Measurements from ENCODE around the gene CPN2. TPM values are rescaled to one million over a fixed set of nuclear protein-coding genes. Genes with fewer than 3 reads are reported as not detected.

The CPN2 gene, protein sequence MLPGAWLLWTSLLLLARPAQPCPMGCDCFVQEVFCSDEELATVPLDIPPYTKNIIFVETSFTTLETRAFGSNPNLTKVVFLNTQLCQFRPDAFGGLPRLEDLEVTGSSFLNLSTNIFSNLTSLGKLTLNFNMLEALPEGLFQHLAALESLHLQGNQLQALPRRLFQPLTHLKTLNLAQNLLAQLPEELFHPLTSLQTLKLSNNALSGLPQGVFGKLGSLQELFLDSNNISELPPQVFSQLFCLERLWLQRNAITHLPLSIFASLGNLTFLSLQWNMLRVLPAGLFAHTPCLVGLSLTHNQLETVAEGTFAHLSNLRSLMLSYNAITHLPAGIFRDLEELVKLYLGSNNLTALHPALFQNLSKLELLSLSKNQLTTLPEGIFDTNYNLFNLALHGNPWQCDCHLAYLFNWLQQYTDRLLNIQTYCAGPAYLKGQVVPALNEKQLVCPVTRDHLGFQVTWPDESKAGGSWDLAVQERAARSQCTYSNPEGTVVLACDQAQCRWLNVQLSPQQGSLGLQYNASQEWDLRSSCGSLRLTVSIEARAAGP
- 1 to 10 TPM in 1 of 4 donors, not detected in 3; 2.0 TPM for polyA plus RNA-seq
- long read RNA-seq, donor 1 = 0 reads
- long read RNA-seq, donor 2 = 0 reads
- long read RNA-seq, donor 3 = 0 reads
- long read RNA-seq, donor 4 = 0 reads
- long read RNA-seq, donor 5 = 0 reads
- long read RNA-seq, donor 6 = 0 reads
- long read RNA-seq, donor 7 = 0 reads
- long read RNA-seq, donor 8 = 0 reads
- long read RNA-seq, donor 9 = 0 reads
- long read RNA-seq, donor 10 = 0 reads

DNA sequence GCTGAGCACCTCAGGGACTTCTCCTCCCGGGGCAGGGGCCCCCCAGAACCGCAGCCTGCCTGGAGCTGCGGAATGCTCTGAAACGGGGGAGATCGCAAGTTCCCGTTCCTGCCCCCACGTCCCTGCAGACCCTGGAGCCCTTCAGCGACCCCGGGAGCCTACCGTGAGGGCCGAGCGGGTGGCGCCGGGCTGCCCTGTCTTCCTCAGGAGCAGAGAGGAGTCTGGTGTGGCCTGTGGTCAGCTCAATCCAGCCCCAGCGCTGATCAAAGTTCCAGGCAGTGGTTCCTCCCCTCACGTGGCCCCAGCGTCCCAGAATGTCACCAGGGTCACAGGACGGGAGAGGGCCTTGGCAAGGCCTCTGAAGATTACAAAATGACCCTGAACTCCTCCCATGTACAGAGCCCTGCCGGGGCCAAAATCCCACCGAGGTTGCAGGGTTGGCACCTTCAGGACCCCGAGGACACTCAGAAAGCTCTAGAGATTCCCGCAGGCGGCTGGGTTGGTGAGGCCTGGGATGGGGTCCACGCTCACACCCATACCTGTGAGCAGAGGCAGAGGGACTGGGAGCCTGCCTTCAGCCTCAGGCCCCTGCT lies at the start of gene CPN2:
Gene CPN2, minus strand, starts transcription at position 249 of the 593 bp plus-strand sequence. CDS start 8,626 bp downstream, outside the sequence.
- no peak for DNase-seq
- 85 to 91% (median 86%) methylated on average over 21 to 24 of the region's 24 CpGs for WGBS, 3 donors

DNA sequence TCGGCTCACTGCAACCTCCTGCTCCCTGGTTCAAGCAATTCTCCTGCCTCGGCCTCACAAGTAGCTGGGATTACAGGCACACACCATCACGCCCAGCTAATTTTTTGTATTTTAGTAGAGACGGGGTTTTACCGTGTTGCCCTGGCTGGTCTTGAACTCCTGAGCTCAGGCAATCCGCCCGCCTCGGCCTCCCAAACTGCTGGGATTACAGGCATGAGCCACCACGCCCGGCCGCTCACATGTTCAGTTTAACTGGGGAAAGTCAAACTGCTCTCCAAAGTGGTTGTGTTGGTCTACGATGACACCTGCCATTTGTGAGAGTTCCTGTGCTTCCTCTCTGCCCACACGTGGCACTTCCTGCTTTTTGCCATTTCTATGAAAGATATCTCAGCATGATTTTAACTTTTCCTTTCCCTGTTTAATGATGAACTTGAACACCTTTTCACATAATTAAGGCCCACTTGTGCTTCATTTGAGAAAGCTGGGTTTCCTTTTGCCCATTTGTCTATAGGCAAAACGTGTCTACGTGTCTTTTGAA lies 48.8 kb upstream of the CPN2 start:
- DNase-seq = no peak
- Histone ChIP-seq H3K27ac (ENCODE audit: low read depth in 1 of 3, low read length in 2 of 3) (no peak overlapping the region), H3K9me3 (ENCODE audit: control insufficient read depth in 2 of 2, insufficient read depth in 1 of 2, low read depth in 1 of 2, low read length in 1 of 2) (peaks cover 0 to 8% of the 10 kb centered on the region in 2 donors), H3K4me3 (ENCODE audit: low read depth in 1 of 3, low read length in 3 of 3) (no peak overlapping the region), H3K36me3 (ENCODE audit: control insufficient read depth in 3 of 3, insufficient read depth in 2 of 3, low read depth in 1 of 3, low read length in 3 of 3) (no peaks in the 10 kb centered on the region), H3K27me3 (ENCODE audit: control insufficient read depth in 3 of 3, insufficient read depth in 3 of 3, low read length in 3 of 3) (peaks cover 0 to 28% (median 0%) of the 10 kb centered on the region in 3 donors), H3K4me1 (ENCODE audit: control insufficient read depth in 3 of 3, insufficient read depth in 2 of 3, low read depth in 1 of 3, low read length in 2 of 3) (peaks cover 0 to 31% (median 3%) of the 10 kb centered on the region in 3 donors)
- WGBS, 3 donors = 82 to 87% (median 84%) methylated on average over 15 of the region's 15 CpGs
- FAIRE-seq = no peak

More for the DNA sequence above, at the start of gene CPN2:
- no peak for FAIRE-seq
- H3K27ac ChIP-seq (ENCODE audit: low read depth in 1 of 3, low read length in 2 of 3) = no peak within 1 kb of the TSS
- H3K27me3 ChIP-seq (ENCODE audit: control insufficient read depth in 3 of 3, insufficient read depth in 3 of 3, low read length in 3 of 3) = no peaks in the 10 kb centered on the region
- no peak within 1 kb of the TSS for H3K4me3 ChIP-seq (ENCODE audit: low read depth in 1 of 3, low read length in 3 of 3)
- H3K9me3 ChIP-seq (ENCODE audit: control insufficient read depth in 2 of 2, insufficient read depth in 1 of 2, low read depth in 1 of 2, low read length in 1 of 2) = no peaks in the 10 kb centered on the region
- H3K36me3 ChIP-seq (ENCODE audit: control insufficient read depth in 3 of 3, insufficient read depth in 2 of 3, low read depth in 1 of 3, low read length in 3 of 3) = no peaks in the 10 kb centered on the region
- no peaks in the 10 kb centered on the region for H3K4me1 ChIP-seq (ENCODE audit: control insufficient read depth in 3 of 3, insufficient read depth in 2 of 3, low read depth in 1 of 3, low read length in 2 of 3)

DNA sequence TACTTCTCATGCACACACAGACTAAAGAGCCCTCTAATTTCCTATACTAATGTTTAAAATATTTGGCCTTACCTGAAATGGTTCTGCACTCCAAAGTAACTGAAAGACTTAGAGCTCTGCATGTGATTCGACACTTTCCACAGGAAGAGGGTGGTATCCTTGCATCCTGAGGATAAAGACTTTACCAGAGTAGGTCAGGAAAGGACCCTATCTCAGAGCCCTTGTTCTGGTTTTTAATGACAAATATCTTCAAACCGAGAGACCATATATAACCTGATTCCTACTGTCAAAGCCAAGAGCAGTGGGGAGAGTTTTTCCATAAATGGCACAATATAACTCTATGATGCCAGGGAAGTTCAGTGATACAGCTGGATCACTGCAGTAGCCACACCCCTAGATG lies 48.0 kb upstream of the CPN2 start, which contains the start of gene GP5:
Gene GP5, minus strand, starts transcription at position 101 of the 400 bp plus-strand sequence. CDS start 984 bp downstream, outside the sequence.
- FAIRE-seq (no peak), DNase-seq (no peak)
- Histone ChIP-seq H3K4me3 (ENCODE audit: low read depth in 1 of 3, low read length in 3 of 3) (peak within 1 kb of the TSS in 1 of 3 donors; percentile 5), H3K36me3 (ENCODE audit: control insufficient read depth in 3 of 3, insufficient read depth in 2 of 3, low read depth in 1 of 3, low read length in 3 of 3) (no peaks in the 10 kb centered on the region), H3K9me3 (ENCODE audit: control insufficient read depth in 2 of 2, insufficient read depth in 1 of 2, low read depth in 1 of 2, low read length in 1 of 2) (peaks cover 0 to 8% of the 10 kb centered on the region in 2 donors), H3K27me3 (ENCODE audit: control insufficient read depth in 3 of 3, insufficient read depth in 3 of 3, low read length in 3 of 3) (peaks cover 0 to 28% (median 0%) of the 10 kb centered on the region in 3 donors), H3K27ac (ENCODE audit: low read depth in 1 of 3, low read length in 2 of 3) (no peak within 1 kb of the TSS), H3K4me1 (ENCODE audit: control insufficient read depth in 3 of 3, insufficient read depth in 2 of 3, low read depth in 1 of 3, low read length in 2 of 3) (peaks cover 0 to 35% (median 3%) of the 10 kb centered on the region in 3 donors)
- WGBS, 3 donors = 71 to 83% (median 72%) methylated on average over 2 of the region's 2 CpGs

DNA sequence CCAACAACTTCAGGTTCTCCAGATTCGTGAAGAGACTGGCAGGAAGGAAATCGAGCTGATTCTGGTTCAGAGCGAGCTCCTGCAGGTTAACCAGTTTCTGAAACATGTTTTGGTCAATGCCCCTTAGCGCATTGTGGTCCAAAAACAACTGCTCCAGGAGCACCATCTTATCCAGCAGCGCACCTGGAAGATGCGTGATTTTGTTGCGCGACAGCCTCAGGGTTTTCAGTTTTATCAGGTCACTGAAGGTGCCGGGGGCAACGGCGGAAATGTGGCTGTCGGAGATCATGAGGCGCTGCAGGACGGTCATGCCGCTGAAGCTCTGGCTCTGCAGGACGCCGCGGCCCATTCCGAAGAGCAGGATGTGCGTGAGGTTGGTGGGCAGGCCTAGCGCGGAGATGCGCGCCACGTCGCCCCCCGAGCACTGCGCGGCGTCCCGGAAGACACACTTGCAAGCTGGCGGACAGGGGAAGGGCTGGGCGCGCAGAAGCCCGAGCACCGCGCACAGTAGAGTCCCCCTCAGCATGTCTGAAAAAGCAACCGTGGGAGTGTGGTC lies 46.7 kb upstream of the CPN2 start:
- FAIRE-seq (no peak), DNase-seq (peak in 1 of 2 donors; percentile 23)
- Histone ChIP-seq H3K36me3 (ENCODE audit: control insufficient read depth in 3 of 3, insufficient read depth in 2 of 3, low read depth in 1 of 3, low read length in 3 of 3) (no peaks in the 10 kb centered on the region), H3K4me1 (ENCODE audit: control insufficient read depth in 3 of 3, insufficient read depth in 2 of 3, low read depth in 1 of 3, low read length in 2 of 3) (peaks cover 0 to 35% (median 3%) of the 10 kb centered on the region in 3 donors), H3K9me3 (ENCODE audit: control insufficient read depth in 2 of 2, insufficient read depth in 1 of 2, low read depth in 1 of 2, low read length in 1 of 2) (peaks cover 0 to 8% of the 10 kb centered on the region in 2 donors), H3K27me3 (ENCODE audit: control insufficient read depth in 3 of 3, insufficient read depth in 3 of 3, low read length in 3 of 3) (peaks cover 0 to 28% (median 0%) of the 10 kb centered on the region in 3 donors), H3K27ac (ENCODE audit: low read depth in 1 of 3, low read length in 2 of 3) (no peak overlapping the region), H3K4me3 (ENCODE audit: low read depth in 1 of 3, low read length in 3 of 3) (peak overlapping the region in 1 of 3 donors; percentile 5)
- WGBS, 3 donors = 32 to 63% (median 45%) methylated on average over 38 of the region's 38 CpGs

DNA sequence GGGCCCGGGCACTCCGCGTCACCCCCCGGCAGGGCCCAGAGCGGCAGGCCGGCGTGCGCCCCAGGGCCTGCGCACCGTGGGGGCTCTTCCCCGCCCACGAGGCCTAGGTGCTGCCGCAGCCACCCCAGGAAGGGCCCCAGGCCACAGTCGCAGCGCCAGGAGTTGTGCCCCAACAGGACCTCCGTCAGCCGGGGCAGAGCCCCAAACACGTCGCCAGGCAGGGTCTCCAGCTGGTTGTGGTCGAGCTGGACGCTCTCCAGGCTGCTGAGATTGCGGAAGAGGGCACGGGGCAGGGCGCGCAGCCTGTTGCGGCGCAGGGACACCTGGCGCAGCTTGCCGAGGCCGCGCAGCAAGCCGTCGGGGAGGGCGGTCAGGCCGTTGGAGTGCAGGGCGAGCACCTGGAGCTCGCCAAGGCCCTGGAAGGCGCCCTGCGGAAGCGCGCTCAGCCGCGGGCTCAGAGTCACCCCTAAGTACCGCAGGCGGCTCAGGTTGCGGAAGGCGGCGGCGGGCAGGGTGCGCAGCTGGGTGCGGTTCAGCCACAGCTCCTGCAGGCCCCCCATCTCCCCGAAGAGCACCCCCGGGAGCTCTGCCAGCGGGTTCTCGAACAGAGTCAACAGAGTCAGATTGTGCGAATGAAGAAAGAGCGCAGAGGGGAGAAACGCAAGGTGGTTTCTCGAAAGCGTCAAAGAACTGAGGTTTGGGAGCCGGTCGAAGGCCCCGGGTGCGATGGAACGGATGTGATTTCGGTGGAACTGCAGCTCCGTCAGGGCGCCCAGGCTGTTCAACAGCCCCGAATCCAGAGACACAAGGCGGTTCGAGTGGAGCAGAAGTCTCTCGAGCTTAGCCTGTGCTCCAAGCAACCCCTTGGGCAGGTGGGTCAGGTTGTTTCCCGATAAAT lies 46.0 kb upstream of the CPN2 start:
- whole genome bisulfite sequencing, 3 donors = 50 to 82% (median 59%) methylated on average over 63 to 73 of the region's 73 CpGs
- DNase-seq = peak in 1 of 2 donors; percentile 36
- H3K4me3 ChIP-seq (ENCODE audit: low read depth in 1 of 3, low read length in 3 of 3) = peak overlapping the region in 1 of 3 donors; percentile 5

DNA sequence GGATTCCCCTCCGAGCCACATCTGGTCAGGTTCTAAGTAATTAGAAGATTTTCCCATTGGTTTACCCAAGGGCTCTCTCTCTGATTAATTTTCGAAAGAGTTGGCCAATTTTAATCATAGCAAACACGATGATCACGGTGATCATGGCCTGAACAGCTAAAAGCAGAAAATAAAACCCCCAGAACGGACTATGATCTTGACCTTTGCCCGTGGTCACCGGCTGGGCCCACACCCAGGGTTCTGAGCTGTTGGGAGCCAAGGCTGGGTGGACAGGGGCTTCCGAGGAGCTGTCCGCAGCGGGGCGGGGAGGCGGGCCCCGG lies 45.4 kb upstream of the CPN2 start:
- H3K27ac ChIP-seq (ENCODE audit: low read depth in 1 of 3, low read length in 2 of 3) = peak overlapping the region in 2 of 3 donors; percentile 26 to 72
- 25 to 68% (median 49%) methylated on average over 13 of the region's 13 CpGs for WGBS, 3 donors
- peaks cover 0 to 8% of the 10 kb centered on the region in 2 donors for H3K9me3 ChIP-seq (ENCODE audit: control insufficient read depth in 2 of 2, insufficient read depth in 1 of 2, low read depth in 1 of 2, low read length in 1 of 2)
- no peaks in the 10 kb centered on the region for H3K36me3 ChIP-seq (ENCODE audit: control insufficient read depth in 3 of 3, insufficient read depth in 2 of 3, low read depth in 1 of 3, low read length in 3 of 3)
- FAIRE-seq = no peak
- H3K4me3 ChIP-seq (ENCODE audit: low read depth in 1 of 3, low read length in 3 of 3) = no peak overlapping the region
- DNase-seq = peak in 1 of 2 donors; percentile 57
- H3K27me3 ChIP-seq (ENCODE audit: control insufficient read depth in 3 of 3, insufficient read depth in 3 of 3, low read length in 3 of 3) = peaks cover 0 to 28% (median 0%) of the 10 kb centered on the region in 3 donors
- H3K4me1 ChIP-seq (ENCODE audit: control insufficient read depth in 3 of 3, insufficient read depth in 2 of 3, low read depth in 1 of 3, low read length in 2 of 3) = peaks cover 0 to 35% (median 3%) of the 10 kb centered on the region in 3 donors

More for the DNA sequence above, 46.0 kb upstream of the CPN2 start:
- H3K36me3 ChIP-seq (ENCODE audit: control insufficient read depth in 3 of 3, insufficient read depth in 2 of 3, low read depth in 1 of 3, low read length in 3 of 3) = no peaks in the 10 kb centered on the region
- H3K9me3 ChIP-seq (ENCODE audit: control insufficient read depth in 2 of 2, insufficient read depth in 1 of 2, low read depth in 1 of 2, low read length in 1 of 2) = peaks cover 0 to 8% of the 10 kb centered on the region in 2 donors
- H3K27ac ChIP-seq (ENCODE audit: low read depth in 1 of 3, low read length in 2 of 3) = peak overlapping the region in 1 of 3 donors; percentile 26
- H3K4me1 ChIP-seq (ENCODE audit: control insufficient read depth in 3 of 3, insufficient read depth in 2 of 3, low read depth in 1 of 3, low read length in 2 of 3) = peaks cover 0 to 35% (median 3%) of the 10 kb centered on the region in 3 donors
- FAIRE-seq = no peak
- H3K27me3 ChIP-seq (ENCODE audit: control insufficient read depth in 3 of 3, insufficient read depth in 3 of 3, low read length in 3 of 3) = peaks cover 0 to 28% (median 0%) of the 10 kb centered on the region in 3 donors

DNA sequence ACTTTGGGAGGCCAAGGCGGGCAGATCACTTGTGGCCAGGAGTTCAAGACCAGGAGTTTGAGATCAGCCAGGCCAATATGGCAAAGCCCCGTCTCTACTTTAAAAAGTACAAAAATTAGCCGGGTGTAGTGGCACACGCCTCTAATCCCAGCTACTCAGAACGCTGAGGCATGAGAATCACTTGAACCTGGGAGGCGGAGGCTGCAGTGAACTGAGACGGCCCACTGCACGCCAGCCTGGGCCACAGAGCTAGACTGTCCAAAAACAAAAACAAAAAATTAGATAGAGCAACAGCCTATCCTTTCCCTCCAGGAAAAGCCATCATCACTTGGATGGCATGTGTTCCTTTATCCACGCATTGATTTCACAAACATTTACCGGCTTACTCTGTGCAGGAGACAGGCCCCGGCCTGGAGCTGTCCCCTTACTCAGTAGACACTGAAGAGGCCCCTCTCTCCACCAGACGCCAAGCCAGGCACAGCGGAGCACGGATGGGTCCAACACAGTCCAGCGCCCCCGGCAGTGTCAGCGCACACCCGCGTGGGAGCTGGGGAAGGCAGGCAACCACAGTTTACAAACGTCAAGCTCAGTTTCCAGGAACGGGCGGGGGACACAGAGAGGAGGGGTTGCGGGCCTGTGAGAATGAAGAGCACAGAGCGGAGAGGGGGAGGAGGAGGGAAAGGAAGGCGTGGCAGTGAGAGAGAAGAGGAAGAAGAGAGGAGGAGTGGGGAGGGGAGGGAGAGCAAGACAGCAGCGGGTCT lies 44.8 kb upstream of the CPN2 start:
- FAIRE-seq (no peak), DNase-seq (peak; percentile 13 to 76)
- Histone ChIP-seq H3K4me3 (ENCODE audit: low read depth in 1 of 3, low read length in 3 of 3) (no peak overlapping the region), H3K27ac (ENCODE audit: low read depth in 1 of 3, low read length in 2 of 3) (peak overlapping the region in 2 of 3 donors; percentile 63 to 72), H3K4me1 (ENCODE audit: control insufficient read depth in 3 of 3, insufficient read depth in 2 of 3, low read depth in 1 of 3, low read length in 2 of 3) (peaks cover 0 to 35% (median 3%) of the 10 kb centered on the region in 3 donors), H3K27me3 (ENCODE audit: control insufficient read depth in 3 of 3, insufficient read depth in 3 of 3, low read length in 3 of 3) (peaks cover 0 to 28% (median 0%) of the 10 kb centered on the region in 3 donors), H3K36me3 (ENCODE audit: control insufficient read depth in 3 of 3, insufficient read depth in 2 of 3, low read depth in 1 of 3, low read length in 3 of 3) (no peaks in the 10 kb centered on the region), H3K9me3 (ENCODE audit: control insufficient read depth in 2 of 2, insufficient read depth in 1 of 2, low read depth in 1 of 2, low read length in 1 of 2) (peaks cover 0 to 8% of the 10 kb centered on the region in 2 donors)
- 50 to 83% (median 68%) methylated on average over 26 of the region's 26 CpGs for WGBS, 3 donors
